ENCODE data around the gene PACRG. TPM values are rescaled to one million over a fixed set of nuclear protein-coding genes. Genes with fewer than 3 reads are reported as not detected.

Gene PACRG
- total RNA-seq, 2 donors from 2014 or later: 2.8 to 21.3 TPM

DNA sequence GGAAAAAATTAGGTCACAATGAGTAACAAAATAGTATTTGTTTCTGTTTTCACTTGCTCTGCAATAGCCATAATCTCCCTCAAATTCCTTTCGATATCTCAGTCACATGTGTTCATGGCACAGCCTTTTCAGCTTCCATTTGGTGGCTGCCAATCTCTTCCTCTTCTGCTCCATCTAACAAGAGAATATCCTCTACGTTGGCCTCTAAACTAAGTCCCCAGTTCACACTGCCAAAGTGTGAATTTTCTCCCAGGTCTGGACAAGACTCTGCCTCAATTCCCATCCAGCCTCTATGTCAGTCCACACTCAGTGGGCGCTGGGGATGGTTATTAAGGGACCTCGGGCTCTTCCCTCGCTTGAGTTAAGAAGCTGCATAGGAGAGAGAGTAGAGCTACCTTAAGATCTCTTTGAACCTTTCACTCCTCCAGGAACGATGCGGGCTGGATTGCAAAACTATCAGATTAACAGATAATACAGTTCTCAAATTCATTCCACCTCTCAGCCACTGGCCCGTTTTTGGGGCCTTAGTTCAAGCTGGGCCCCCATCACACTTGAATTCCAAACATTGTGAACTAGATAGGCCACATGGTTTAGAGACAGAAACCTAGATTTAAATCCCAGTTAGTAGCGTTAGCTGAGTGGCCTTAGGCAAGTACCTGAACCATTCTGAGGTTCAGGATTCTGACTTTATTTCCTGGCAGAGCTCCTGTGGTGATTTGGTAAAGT, 436.6 kb downstream of the PACRG start:
- H3K27ac ChIP-seq: no peak overlapping the region
- H3K36me3 ChIP-seq: no peaks in the 10 kb centered on the region
- no peak overlapping the region for H3K4me3 ChIP-seq
- H3K9me3 ChIP-seq: no peaks in the 10 kb centered on the region
- DNase-seq (ENCODE audit: low spot score): no peak
- H3K27me3 ChIP-seq: no peaks in the 10 kb centered on the region
- TF ChIP-seq, protein P1, sequence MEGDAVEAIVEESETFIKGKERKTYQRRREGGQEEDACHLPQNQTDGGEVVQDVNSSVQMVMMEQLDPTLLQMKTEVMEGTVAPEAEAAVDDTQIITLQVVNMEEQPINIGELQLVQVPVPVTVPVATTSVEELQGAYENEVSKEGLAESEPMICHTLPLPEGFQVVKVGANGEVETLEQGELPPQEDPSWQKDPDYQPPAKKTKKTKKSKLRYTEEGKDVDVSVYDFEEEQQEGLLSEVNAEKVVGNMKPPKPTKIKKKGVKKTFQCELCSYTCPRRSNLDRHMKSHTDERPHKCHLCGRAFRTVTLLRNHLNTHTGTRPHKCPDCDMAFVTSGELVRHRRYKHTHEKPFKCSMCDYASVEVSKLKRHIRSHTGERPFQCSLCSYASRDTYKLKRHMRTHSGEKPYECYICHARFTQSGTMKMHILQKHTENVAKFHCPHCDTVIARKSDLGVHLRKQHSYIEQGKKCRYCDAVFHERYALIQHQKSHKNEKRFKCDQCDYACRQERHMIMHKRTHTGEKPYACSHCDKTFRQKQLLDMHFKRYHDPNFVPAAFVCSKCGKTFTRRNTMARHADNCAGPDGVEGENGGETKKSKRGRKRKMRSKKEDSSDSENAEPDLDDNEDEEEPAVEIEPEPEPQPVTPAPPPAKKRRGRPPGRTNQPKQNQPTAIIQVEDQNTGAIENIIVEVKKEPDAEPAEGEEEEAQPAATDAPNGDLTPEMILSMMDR (IDR thresholded peaks at IDR 0.05): no peak
- no peaks in the 10 kb centered on the region for H3K4me1 ChIP-seq

DNA sequence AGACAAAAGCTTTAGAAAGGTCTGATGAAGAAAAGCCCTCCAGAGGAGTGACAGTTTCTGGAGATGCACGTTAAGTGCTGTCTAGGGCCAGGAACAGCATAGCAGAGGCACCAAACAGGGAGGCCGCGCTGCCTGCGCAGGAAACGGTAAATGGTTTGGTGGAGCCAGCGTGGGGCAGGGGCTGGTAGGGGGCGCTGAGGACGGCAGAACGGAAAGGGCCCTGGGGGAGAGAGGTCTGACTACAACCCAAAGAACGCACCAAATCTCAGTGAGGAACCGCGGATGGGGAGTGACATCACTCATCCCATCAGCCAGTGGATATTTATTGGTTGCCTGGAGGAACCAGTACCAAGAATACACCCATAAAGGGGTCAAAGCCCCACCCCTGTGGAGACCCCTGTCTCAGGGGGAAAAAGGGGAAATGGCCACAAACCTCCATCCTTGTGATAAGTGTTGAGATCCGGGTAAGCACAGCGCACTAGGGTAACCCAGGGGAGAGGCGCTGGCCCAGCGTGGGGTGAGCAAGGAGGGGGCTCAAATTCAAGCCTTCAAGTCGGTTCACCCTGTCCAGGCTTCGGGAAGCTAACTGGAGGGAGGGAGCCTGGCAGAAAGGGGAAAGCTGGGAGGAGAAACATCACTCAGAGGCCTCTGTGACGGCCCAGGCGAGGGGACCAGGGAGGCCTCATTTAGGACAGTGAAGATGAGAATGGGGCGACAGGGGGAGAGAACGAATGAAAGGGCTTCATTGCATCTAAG, 437.6 kb downstream of the PACRG start:
- Histone ChIP-seq H3K36me3 (no peaks in the 10 kb centered on the region), H3K27me3 (no peaks in the 10 kb centered on the region), H3K4me1 (no peaks in the 10 kb centered on the region), H3K4me3 (no peak overlapping the region), H3K9me3 (no peaks in the 10 kb centered on the region), H3K27ac (no peak overlapping the region)
- TF ChIP-seq, protein P1 (IDR thresholded peaks at IDR 0.05): no peak
- no peak for DNase-seq (ENCODE audit: low spot score)

DNA sequence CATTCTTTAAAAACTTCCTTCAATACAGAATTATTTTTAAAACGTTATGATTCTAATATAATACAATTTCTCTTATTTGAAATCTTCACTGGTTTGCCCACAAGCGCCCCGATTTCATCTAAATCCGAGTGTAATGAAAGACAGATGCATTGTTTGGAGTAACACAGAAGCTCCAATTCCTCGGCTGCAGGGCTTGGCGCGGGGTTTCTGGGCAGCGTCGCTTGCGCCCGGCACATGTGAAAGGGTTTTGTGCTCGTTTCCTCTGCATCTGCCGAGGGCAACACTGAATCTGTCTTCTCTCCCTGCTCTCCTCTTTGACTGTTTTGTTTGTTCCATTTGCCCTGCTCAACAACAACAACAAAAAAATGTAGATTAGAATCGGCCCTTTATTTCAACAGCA, 438.1 kb downstream of the PACRG start:
- no peak for DNase-seq (ENCODE audit: low spot score)
- no peaks in the 10 kb centered on the region for H3K36me3 ChIP-seq
- H3K4me3 ChIP-seq: no peak overlapping the region
- H3K9me3 ChIP-seq: no peaks in the 10 kb centered on the region
- H3K27ac ChIP-seq: no peak overlapping the region
- no peaks in the 10 kb centered on the region for H3K27me3 ChIP-seq
- no peaks in the 10 kb centered on the region for H3K4me1 ChIP-seq
- TF ChIP-seq, protein P1 (IDR thresholded peaks at IDR 0.05): no peak

DNA sequence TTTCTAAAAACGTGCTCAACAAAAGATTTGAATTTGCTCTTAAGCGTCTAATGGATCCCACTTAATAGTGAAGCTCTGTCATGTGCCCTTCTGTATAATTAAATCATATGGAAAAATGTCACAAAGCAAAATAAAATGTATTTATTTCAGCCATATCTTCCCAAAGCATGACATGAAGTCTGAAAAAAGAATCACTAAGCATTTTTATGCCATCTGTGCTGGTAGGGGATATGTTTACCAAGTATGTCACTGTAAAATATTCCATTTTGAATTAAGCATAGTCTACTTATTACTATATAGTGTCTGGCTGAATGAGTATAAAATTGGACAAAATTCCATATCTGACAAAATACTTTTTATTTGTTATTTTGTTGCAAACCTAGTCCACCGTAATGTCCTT, 438.7 kb downstream of the PACRG start:
- Histone ChIP-seq H3K9me3 (no peaks in the 10 kb centered on the region), H3K4me3 (no peak overlapping the region), H3K36me3 (no peaks in the 10 kb centered on the region), H3K27me3 (no peaks in the 10 kb centered on the region), H3K4me1 (no peaks in the 10 kb centered on the region), H3K27ac (no peak overlapping the region)
- TF ChIP-seq, protein P1 (IDR thresholded peaks at IDR 0.05): no peak
- DNase-seq (ENCODE audit: low spot score): no peak

DNA sequence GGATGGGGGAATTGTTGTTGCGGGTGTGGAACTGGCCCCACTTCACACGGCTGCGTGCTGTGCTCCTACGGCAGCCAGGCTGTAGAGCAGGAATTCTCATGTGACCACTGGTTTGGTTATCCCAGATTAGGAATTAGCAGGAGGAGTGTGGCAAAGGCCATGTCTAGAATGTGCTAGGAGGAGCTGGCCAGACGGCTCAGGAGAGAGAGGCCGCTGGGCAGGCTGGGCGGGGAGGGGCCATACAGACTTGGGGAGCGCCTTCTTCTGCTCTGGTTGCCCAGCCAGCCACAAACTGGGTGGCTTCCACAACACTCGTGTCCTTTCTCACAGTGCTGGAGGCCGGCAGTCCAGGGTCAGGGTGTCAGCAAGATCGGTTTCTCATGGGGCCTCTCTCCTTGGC, 441.7 kb downstream of the PACRG start:
- TF ChIP-seq, protein P1 (IDR thresholded peaks at IDR 0.05): no peak
- DNase-seq (ENCODE audit: low spot score): no peak
- no peaks in the 10 kb centered on the region for H3K9me3 ChIP-seq
- no peak overlapping the region for H3K4me3 ChIP-seq
- no peaks in the 10 kb centered on the region for H3K4me1 ChIP-seq
- no peaks in the 10 kb centered on the region for H3K36me3 ChIP-seq
- H3K27ac ChIP-seq: no peak overlapping the region
- H3K27me3 ChIP-seq: no peaks in the 10 kb centered on the region

Data from right atrium auricular region (tissue), 2 donors.